CD4-positive, alpha-beta T cell treated with Interleukin-6 for 4 hours (primary cell): Measurements from ENCODE around the gene BPI.
"Not testable (repeated sequence)": the region's sequence is repeated elsewhere in the genome, so short reads cannot be mapped to it uniquely, and the experiment has no call there.

Source experiments
- DNase-seq: peaks from one replicate; pipeline ENCODE4 v3.0.0-alpha.2; 2020; ENCODE audit warnings: mixed read lengths

The BPI gene

DNA sequence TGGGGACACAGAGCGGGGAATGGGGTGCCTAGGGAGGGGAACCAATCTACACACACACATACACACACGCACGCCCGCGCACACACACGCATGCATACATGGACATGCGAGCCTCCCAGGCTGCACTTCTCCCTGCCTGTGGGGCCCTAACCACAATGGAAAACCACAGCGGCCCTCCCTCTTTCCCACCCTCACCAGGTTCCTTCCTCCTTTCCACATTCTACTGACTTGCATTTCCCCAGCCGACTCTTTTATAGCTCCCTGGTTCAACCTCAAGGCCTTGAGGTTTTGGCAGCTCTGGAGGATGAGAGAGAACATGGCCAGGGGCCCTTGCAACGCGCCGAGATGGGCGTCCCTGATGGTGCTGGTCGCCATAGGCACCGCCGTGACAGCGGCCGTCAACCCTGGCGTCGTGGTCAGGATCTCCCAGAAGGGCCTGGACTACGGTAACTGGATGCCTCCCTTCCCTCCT lies at the start of gene BPI:
TSS of gene BPI (plus strand) at position 249 of the 472 bp plus-strand sequence. CDS start at position 317, 68 bp downstream.
- no peak for DNase-seq

DNA sequence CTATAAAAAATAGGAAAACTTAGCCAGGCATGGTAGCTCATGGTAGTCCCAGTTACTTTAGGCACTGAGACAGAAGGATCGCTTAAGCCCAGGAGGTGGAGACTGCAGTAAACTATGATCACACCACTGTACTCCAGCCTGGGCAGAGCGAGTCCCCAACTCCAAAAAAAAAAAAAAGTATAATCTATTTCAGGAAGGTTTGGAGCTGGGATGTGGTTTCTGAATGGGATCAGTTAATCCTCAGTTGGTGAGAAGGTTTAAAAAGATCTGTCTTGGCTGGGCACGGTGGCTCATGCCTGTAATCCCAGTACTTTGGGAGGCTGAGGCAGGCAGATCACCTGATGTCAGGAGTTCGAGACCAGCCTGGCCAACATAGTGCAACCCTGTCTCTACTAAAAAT lies 49.3 kb upstream of the BPI start:
- DNase-seq, result not testable (repeated sequence)

DNA sequence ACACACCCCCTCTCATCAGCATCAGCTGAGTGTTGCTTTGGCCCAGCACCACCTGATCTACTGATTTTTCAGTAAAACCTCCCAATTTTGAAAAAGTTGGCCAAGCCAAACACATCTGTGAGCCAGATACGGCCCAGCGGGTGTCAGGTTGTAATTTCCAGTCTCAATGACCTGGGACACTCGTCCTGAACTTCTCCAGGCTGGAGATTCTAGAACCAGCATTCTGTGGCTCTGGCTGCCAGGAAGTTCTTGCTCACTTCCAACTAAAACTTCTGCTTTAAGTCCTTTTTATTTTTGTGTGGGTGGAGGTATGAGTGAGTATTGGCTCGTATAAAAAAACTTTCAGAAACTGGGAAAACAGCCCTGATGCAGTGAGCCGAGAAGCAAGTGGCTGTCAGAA lies 48.6 kb upstream of the BPI start:
- no peak for DNase-seq

DNA sequence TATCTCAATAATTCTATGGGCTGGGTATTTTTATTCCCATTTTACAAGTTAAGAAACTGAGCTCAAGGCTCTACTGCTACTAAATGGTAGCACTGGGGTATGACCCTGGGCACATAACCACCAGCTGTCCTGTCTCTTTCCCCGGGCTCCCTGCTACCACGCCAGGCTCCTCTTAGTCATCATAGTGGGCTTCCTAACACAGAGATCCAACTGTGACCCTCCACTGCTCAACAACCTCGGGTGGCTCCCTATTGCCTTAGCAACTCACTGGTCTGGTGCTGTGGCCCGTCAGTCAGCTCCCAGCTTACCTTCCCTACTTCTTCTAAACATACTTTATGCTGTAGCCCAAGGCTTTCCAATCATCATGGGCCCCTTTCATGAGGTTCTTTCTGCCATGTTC lies 47.9 kb upstream of the BPI start:
- DNase-seq, result no peak

DNA sequence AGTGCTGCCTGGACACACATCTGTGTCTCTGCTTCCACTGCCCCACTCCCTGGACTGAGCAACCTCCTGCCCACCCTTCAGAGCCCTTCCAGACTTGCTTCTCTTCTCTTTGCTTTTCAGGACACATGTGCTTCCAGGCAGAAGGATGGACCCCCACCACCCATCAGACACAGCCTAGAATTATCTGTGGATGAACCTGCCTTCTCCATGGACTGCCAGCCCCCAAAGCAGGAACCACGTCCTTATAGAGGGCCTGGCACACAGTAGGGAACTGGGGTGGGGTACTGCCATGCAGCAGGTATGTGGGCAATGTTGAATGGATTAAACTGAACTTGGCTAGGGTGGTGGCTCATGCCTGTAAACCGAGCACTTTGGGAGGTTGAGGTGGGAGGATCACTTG lies 47.0 kb upstream of the BPI start:
- DNase-seq, result no peak

DNA sequence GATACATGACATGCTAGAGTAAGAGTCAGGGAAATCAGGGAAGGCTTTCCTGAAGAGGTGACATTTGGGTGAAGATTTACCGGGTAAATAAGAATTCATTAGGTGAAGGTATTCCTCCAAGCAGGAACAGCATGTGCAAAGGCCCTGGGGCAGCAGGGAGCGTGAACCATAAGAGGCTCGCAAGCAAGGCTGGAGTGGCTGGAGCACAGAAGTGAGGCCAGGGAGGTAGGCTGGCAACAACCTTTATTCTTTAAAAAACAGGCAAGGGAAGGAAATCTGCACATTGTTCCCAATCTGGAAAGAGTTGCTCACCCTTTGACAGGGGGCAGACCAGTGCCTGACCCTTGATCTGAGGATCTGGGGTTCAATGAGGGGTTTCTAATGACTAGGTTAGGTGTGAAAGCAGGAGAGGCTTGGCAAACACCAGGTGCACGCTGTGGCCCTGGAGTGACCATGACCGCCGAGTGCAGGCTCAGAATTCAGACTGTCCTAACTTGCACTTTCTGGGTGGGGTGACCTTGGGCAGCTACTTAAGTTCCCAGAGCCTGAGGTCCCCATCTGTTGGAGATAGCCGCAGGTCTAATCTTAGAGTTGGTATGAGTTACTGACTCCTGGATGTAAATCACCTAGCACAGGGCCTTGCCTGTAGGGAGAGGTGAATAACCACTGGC lies 45.3 kb upstream of the BPI start:
- DNase-seq, result no peak

DNA sequence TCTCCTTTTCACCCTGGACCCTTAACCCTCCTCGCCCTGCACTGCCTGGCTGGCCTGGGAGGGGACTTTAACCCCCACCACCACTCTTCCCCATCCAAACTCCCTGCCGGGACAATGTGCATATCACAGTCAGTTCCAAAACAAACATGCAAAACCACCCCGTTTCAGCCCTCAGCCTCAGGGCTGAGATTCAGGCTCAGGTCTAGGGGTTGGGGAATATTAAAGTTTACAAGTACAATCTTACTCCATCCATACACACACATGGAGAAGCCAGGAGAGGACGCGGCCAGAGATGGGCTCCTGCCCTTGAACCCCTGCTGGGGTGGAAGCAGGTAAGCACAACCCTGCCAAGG lies 44.0 kb upstream of the BPI start:
- no peak for DNase-seq

DNA sequence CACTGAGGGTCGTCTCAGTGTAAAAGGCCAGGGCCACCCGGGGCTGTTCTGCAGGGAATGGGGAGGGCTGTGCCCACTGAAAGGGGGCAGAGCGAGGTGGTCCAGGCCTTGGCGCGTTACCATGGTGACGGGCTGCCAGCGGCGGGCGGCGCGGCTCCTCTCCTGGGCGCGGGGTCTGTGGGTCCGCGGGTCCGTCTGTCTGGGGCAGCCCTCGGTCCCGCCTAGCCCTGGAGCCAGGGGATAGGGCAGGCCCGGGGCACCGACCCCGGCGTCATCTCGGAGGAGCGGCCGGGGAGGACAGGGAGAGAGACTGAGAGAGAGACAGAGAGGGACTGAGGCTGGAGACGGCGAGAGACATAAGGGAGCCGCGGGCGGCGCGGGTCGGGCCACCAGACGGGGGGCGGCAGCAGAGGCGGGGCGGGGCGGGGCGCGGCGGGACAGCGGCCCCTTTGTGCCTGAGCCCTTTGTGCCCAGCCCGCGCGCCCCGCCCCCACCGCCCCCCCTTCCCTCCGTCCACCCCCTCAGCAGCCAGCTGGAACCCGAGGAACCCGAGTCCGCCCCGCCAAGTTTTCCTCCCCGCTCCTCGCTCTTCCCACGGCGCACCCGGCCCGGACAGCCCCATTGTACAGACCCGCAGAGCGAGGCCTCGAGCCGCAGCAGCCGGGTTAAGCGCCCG lies 43.4 kb upstream of the BPI start, which contains the start of gene KIAA1755:
TSS of gene KIAA1755 (minus strand) at position 358 of the 676 bp plus-strand sequence. CDS start at position 123, 235 bp downstream.
- no peak for DNase-seq

DNA sequence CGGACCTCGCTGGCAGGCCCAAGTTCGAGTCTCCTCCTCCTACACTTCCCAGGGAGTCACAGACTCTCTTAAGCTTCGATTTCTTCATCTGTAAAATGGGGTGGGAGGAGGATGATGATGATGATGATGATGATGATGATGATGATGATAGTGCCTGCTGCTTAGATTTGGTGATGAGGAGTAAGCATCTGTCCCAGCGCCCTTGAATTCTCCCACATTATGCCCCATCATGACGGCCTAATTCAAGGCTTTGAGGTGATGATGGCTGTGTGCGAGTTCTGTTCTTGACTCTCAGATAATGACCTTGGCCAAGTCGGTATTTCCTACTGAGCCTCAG lies 42.9 kb upstream of the BPI start:
- no peak for DNase-seq

DNA sequence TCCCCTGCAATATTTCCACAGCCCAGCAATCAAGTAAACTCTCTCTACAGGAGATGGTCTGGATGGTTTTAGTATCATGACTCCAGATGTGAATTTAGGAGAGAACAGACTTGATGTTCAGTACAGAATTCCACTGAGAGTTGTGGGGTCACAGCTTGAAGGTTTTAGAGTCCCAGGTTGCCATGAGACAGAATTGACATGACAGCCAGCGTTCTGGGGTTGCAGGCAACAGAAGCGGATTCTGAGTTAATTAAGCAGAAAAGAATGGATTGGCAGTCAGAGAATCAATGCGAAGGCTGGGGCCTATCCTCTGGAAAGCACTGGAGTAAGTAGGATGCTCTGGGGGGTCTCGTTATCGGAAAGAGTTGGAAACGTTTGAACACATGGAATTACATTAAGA lies 41.0 kb upstream of the BPI start:
- no peak for DNase-seq

DNA sequence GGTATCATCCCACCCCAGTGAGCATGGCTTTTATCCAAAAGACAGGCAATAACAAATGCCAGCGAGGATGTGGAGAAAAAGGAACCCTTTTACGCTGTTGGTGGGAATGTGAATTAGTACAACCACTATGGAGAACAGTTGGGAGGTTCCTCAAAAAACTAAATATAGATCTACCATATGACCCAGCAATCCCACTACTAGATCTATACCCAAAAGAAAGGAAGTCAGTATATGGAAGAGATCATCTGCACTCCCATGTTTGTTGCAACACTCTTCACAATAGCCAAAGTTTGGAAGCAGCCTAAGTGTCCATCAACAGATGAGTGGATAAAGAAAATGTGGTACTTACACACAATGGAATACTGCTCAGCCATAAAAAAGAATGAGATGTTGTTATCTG lies 37.5 kb upstream of the BPI start:
- no peak for DNase-seq

DNA sequence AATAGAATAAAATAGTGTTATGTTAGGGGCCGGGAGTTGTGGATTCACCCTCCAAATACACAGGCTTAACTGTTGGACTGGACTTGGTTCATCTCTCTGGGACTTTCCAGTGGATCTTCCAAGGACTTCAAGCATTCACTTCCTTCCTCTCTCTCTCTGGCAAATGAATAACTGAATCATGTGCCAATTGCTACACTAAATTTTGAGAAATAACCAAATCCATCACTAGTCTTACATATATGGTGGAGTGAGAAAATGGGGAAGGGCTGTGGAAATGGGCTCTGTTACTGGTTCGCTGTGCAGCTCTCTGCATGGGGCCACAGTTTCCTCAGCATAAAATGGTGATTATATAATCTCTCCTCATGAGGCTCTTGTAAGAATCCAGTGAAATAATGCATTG lies 36.7 kb upstream of the BPI start:
- no peak for DNase-seq

DNA sequence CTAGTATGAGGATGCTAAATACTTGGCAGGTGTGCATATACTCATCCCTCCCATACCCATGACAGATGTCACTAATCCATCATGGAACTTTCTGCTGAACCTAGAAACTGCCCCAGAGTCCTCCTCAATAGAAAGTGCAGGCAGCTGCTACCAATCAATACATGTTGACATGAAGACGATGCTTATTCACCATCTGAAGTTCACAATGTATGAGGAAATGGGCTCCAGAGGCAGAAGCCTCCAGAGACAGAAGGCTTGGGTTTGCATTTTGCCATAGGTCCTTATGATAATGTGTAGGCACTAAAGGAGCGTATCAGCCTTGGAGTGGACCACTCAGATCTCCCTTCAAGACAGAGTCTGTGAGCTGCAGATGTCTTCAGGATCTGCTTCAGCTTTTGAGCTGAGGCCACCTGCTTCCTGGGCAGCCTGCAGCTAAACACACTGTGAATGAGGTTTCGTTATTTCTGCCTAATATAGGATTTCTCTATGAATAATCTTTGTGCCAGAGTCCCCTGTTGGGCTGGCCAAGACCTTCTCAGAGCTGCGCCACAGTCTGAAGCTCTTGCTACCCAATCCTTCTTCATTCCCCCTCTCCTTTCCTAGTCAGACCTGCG lies 35.9 kb upstream of the BPI start:
- no peak for DNase-seq

DNA sequence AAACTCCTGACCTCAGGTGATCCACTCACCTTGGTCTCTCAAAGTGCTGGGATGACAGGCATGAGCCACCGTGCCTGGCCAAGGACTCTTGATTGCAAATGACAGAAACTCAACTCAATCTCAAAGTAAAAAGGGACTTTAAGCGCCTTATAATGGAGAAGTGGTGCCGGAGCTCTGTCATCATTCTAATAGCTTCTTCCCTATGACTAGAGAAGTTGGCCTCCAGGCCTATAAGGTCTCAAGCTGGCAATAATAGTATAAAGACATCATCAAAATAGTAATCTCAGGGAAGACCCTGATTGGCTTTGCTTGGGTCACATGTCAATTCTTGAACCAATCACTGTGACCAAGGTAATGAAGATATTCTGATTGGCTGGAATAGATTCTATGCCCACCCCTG lies 34.9 kb upstream of the BPI start:
- DNase-seq, result no peak

DNA sequence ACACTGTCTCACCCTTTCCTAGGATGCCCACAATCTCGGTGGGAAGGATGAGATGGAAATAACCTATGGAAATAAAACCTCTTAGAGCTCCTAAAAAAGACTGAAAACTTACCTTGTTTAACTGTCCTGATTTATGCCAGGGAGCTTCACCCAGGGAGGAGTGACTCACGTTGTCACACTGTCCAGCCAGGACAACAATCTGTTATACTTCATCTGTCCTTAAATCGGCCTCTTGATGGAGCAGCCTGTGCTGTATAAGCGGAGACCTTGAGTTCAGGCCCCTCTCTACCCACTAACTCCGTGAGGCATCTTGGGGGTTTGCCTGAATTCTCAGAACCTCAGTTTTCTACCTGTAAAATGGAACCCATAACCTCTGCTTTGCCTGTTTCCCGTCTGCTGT lies 34.2 kb upstream of the BPI start:
- no peak for DNase-seq

DNA sequence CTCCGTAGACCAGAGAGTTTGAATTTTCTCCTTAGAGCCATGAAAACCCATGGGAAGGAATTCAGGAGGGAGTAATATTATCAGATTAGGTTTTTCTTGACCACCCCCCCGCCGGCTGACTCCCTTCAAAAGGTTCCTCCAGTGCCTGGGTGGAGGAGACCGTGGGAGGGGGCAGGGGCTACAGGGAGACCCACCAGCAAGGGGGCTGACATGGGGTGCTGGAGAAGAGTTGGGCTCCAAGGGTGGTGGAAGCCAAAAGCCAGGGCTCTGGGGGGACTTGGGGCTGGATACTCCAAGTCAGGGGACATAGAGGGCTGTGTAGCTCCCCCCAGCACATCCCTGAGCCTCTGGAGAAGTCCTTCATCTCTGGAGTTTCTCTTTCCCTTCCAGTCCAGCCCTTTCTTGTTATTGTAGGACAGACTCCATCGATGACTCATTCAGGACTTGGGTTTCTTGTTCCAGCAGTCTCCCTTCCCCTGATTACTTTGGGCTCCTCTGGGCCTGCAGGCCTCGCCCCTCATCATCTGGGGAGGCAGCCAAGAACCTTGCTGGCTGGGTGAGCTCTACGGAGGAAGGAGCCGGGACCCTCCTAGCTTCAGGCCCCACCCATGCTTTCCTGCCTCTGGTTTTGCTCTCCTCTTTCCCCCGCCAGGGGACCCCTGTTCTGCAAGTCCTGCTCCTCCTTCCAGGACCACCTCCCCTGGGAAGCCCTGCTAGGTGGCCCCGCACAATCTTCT lies 32.9 kb upstream of the BPI start:
- no peak for DNase-seq

DNA sequence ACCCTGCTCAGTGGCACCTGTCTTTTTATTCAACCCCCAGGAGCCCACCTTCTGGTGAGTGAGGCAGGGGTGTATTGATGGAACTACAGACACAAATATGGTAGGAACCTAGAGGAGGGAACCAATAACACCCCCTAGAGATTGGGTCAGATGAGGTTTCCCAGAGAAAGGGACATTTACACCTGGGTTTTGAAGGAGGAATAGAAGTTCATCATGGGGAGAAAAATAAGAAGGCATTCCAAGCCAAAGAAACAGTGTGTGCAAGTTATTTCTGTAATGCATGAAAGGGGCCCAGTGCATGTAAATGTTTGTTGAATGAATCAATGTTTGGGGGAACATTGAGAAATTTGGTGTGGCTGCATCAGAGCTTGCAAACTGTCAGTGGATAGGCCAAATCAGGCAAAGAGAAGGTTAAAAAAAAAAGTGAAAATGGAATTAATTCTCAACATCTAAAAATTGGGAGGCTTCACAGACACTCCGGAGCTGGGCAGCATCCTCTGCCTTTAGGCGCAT lies 32.3 kb upstream of the BPI start:
- no peak for DNase-seq

DNA sequence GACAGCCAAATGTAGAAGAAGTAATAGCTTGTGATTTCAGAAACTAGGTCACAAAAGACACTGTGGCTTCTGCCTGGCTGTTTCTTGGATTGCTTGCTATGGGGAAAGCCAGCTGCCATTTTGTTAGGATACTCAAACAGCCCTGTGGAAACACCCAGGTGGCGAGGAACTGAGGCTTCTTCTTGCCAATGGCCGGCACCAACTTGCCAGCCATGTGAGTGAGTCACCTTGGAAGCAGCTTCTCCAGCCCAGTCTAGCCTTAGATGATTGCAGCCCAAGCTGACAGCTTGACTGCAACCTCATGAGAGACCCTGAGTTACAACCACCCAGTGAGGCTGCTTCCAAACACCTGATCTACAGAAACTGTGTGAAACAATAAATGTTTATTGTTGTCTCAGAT lies 31.6 kb upstream of the BPI start:
- DNase-seq, result no peak

DNA sequence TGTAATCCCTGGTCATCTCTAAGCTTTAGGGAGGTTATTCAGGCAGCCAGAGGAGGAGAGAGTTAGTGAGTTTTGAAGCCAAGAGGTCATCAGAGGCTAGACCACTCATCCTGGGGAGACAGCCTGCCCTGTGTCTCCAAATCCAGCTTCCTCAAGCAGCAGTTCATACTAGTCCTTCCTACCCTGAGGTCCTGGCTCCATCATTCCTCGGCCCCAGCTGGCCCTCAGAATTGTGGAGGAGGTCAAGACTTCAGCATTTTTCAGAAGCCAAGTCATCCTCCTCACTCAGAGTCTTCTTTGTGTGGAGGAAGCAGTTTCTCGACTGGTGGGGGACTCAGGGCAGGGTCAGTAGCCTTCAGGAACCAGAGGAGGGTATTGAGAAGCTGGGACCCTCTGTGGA lies 31.0 kb upstream of the BPI start:
- DNase-seq, result no peak

DNA sequence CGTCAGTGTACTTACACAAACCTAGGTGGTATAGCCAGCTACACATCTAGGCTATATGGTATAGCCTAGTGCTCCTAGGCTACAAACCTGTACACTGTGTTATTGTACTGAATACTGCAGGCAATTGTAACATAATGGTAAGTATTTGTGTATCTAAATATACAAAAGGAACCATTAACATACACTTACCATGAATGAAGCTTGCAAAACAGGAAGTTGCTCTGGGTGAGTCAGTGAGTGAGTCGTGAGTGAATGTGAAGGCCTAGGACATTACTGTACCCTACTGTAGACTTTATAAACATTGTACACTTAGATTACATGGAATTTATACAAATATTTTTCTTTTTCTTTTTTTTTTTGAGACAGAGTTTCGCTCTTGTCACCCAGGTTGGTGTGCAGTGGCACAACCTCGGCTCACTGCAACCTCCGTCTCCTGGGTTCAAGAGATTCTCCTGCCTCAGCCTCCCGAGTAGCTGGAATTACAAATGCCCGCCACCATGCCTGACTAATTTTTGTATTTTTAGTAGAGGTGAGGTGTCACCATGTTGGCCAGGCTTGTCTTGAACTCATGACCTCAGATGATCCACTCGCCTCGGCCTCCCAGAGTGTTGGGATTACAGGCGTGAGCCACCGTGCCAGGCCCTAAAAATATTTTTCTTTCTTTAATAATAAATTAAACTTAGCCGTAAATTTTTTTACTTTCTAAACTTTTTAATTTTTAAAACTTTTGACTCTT lies 28.0 kb upstream of the BPI start:
- DNase-seq, result no peak

DNA sequence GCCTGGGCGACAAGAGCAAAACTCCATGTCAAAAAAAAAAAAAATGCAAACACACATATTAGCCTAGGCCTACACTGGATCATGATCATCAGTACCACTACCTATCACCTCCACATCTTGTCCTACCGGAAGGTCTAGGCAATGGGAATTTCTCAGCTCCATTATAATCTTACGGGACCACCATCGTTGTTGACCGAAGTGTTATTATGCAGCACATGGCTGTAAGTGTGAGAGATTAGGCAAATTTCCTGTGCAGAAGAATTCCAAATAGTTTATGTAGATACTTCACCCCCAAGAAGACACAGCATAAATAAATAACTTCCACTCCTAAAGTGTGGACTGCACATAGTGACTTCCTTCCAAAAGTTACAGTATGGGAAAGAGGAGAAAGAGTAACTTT lies 26.7 kb upstream of the BPI start:
- no peak for DNase-seq

DNA sequence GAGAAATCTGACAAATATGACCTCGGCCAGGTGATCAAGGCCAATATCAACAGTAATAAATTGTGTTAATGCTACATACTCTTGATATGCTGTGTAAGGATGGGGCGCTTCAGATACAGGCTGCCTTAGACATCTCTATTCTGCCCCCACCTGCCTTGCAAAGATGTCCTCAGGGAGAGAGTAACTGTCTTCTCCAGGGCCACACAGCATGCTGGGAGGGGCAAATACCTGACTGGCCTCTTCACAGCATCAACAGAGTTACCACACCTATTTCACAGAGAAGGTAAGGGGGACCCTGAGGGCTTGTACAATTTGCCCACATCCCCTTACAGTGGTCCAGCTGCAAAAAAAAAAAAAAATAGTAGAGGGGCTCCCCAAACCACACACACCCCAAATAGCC lies 26.3 kb upstream of the BPI start:
- DNase-seq, result no peak

DNA sequence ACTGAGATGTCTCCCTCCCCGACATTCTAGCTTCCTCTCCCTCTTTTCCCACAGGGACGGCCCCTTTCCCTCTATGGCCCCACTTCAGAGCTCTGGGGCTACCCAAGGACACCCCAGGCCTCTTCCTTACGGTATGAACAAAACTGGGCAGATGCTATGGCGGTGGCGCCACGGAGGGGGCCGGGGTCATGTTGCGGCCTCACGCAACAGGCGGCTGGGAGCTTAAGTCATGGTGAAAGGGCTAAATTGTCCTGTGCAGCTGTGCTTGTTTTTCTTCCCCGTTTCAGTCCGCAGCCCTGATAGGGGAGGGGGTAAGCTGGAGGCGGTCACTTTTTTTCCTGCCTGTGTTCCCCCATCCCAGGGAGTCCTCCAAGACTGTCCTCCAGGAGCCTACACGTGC lies 25.8 kb upstream of the BPI start:
- DNase-seq, result no peak
